Measurements from ENCODE around the gene RLN3. TPM values are rescaled to one million over a fixed set of nuclear protein-coding genes. Genes with fewer than 3 reads are reported as not detected.
"Not testable (repeated sequence)": the region's sequence is repeated elsewhere in the genome, so short reads cannot be mapped to it uniquely, and the experiment has no call there.

RLN3 gene
- total RNA-seq, 4 donors from 2014 or later, result not detected

DNA sequence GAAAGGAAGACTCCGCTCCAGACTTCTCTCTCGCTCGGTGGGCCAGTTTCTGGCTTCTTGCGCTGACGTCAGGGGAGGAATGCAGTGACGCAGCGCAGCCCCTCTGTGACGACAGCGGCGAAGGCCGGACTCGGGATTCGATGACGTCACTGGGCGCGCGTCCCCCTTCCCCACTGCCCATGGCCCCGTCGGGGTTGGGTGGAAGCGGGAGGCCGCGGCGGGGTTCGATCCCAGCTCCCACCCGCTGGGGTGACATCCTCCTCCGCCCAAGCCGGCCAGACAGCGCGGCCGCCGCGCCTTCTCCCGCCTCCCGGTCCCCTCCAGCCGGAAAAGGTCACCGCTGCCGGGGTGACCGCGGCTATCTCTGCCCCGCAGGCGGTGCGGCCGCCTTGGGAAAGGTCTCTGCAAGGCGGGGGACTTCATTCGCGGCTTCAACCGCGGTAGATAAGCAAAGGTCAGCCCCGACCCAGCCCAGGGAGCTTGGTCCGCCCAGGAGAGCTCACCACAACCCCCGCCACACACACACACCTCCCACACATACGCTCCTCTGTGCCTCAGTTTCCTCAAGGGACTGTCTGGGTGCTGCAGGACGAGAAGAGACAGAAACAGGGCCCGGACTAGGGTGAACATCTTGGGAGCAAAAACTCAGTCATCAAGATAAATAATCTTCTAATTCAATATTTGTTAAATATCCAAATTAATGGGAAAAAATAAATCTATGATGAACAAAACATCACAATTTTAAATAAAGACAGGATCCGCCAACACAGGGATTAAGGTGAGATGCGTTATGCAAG, 21.0 kb upstream of the RLN3 start:
- Histone ChIP-seq H3K4me3 (peak overlapping the region; percentile 62 to 98 (median 88)), H3K27me3 (no peaks in the 10 kb centered on the region), H3K4me1 (peaks cover 23 to 66% (median 30%) of the 10 kb centered on the region in 3 donors), H3K27ac (peak overlapping the region; percentile 94 to 100 (median 98)), H3K36me3 (no peaks in the 10 kb centered on the region), H3K9me3 (no peaks in the 10 kb centered on the region)
- 12 to 16% methylated on average over 15 of the region's 56 CpGs for WGBS, 2 donors
- intact Hi-C loops (cut with DNase I), result loop anchor here (10.0 kb wide), 1 partner anchor 842 kb away; no protein-coding TSS in a partner anchor
- no peak for DNase-seq
- peak in 2 of 4 donors; percentile 40 to 43 for TF ChIP-seq POLR2A (IDR thresholded peaks at IDR 0.05)
- TF ChIP-seq, protein P1, sequence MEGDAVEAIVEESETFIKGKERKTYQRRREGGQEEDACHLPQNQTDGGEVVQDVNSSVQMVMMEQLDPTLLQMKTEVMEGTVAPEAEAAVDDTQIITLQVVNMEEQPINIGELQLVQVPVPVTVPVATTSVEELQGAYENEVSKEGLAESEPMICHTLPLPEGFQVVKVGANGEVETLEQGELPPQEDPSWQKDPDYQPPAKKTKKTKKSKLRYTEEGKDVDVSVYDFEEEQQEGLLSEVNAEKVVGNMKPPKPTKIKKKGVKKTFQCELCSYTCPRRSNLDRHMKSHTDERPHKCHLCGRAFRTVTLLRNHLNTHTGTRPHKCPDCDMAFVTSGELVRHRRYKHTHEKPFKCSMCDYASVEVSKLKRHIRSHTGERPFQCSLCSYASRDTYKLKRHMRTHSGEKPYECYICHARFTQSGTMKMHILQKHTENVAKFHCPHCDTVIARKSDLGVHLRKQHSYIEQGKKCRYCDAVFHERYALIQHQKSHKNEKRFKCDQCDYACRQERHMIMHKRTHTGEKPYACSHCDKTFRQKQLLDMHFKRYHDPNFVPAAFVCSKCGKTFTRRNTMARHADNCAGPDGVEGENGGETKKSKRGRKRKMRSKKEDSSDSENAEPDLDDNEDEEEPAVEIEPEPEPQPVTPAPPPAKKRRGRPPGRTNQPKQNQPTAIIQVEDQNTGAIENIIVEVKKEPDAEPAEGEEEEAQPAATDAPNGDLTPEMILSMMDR (IDR thresholded peaks at IDR 0.05), result peak in 2 of 6 experiments; percentile 25 to 31

DNA sequence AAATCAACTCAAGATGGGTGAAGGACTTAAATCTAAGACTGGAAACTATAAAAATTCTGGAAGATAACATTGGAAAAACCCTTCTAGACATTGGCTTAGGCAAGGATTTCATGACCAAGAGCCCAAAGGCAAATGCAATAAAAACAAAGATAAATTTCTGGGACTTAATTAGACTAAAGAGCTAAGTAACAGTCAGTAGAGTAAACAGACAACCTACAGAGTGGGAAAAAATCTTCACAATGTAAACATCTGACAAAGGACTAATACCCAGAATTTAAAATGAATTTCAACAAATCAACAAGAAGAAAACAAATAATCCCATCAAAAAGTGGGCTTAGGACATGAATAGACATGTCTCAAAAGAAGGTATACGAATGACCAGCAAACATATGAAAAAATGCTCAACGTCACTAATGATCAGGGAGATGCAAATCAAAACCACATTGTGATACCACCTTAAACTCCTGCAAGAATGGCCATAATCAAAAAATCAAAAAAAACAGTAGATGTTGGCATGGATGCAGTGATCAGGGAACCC, 15.5 kb upstream of the RLN3 start:
- no peak for DNase-seq
- no peaks in the 10 kb centered on the region for H3K9me3 ChIP-seq
- no peak overlapping the region for H3K4me3 ChIP-seq
- WGBS, 2 donors, result 56% methylated on average over 2 of the region's 2 CpGs
- H3K27ac ChIP-seq, result no peak overlapping the region
- no peaks in the 10 kb centered on the region for H3K36me3 ChIP-seq
- TF ChIP-seq, protein P1 (IDR thresholded peaks at IDR 0.05), result no peak
- no peak for TF ChIP-seq POLR2A (IDR thresholded peaks at IDR 0.05)
- no peaks in the 10 kb centered on the region for H3K27me3 ChIP-seq
- peaks cover 0 to 23% (median 0%) of the 10 kb centered on the region in 3 donors for H3K4me1 ChIP-seq
- intact Hi-C loops (cut with DNase I), result no loop called here

DNA sequence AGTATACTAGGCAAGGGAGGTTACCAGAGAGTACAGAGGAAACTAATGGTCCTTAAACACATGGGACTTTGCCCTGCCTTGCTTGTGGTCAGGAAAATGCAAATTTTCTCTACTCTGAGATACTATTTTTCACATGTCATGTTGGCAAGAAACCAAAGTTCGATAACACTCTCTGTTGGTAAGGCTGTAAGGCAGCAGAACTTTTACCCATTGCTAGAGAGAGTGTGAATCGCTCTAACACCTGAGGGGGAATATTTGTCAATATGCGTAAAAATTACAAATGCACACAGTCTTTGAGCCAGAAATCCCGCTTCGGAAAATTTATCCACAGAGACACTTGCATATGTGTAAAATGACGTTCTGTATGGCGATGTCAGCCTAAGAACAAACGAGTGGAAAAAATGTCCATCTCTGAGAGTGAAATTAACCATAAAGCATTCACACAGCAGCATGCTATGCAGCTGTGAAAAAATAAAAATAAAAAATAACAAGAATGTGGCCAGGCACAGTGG, 12.4 kb upstream of the RLN3 start:
- 63 to 65% methylated on average over 8 of the region's 8 CpGs for WGBS, 2 donors
- Histone ChIP-seq H3K36me3 (no peaks in the 10 kb centered on the region), H3K27ac (no peak overlapping the region), H3K4me1 (peaks cover 0 to 13% (median 0%) of the 10 kb centered on the region in 3 donors), H3K4me3 (no peak overlapping the region), H3K9me3 (no peaks in the 10 kb centered on the region), H3K27me3 (no peaks in the 10 kb centered on the region)
- DNase-seq, result no peak
- TF ChIP-seq, protein P1 (IDR thresholded peaks at IDR 0.05), result no peak
- no peak for TF ChIP-seq POLR2A (IDR thresholded peaks at IDR 0.05)
- intact Hi-C loops (cut with DNase I), result no loop called here

DNA sequence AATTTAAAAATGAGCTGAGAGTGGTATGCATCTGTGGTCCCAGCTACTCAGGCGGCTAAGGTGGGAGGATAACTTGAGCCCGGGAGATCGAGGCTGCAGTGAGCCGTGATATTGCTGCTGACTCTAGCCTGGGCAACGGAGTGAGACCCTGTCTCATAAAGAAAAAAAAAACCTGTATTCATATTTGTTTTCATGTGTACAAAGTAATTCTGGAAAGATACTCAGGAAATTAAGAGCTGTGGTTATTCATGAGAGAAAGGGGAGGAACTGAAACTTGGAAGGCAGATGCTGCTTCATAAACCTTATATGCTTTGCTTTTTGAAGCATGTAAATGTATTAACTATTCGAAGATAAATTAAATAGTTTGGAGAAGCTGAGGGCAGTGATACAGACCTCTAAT, 8.8 kb upstream of the RLN3 start:
- Histone ChIP-seq H3K27ac (no peak overlapping the region), H3K9me3 (no peaks in the 10 kb centered on the region), H3K36me3 (no peaks in the 10 kb centered on the region), H3K4me1 (peaks cover 0 to 6% (median 0%) of the 10 kb centered on the region in 3 donors), H3K4me3 (no peak overlapping the region), H3K27me3 (no peaks in the 10 kb centered on the region)
- 74 to 81% methylated on average over 6 of the region's 6 CpGs for WGBS, 2 donors
- TF ChIP-seq, protein P1 (IDR thresholded peaks at IDR 0.05), result no peak
- TF ChIP-seq POLR2A (IDR thresholded peaks at IDR 0.05), result no peak
- intact Hi-C loops (cut with DNase I), result no loop called here
- DNase-seq, result no peak

DNA sequence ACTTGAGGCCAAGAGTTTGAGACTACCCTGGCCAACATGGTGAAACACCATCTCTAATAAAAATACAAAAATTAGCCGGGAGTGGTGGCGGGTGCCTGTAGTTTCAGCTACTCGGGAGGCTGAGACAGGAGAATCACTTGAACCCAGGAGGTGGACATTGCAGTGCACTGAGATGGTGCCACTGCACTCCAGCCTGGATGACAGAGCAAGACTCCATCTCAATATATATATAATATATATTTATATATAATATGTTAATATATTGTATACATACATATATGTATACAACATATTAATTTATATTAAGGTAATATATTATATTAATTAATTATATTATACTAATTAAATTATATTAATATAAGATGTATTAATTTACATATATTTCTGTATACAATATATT, 8.2 kb upstream of the RLN3 start:
- H3K27ac ChIP-seq; H3K9me3 ChIP-seq; H3K36me3 ChIP-seq; DNase-seq; H3K4me1 ChIP-seq; intact Hi-C loops (cut with DNase I); H3K4me3 ChIP-seq; H3K27me3 ChIP-seq: not testable (repeated sequence)
- 86 to 98% methylated on average over 3 of the region's 3 CpGs for WGBS, 2 donors

Measured in esophagus squamous epithelium (tissue), 5 donors.